Measurements from ENCODE around the gene KYNU. TPM values are rescaled to one million over a fixed set of nuclear protein-coding genes. Genes with fewer than 3 reads are reported as not detected.

Gene KYNU
- total RNA-seq, 1 experiment from 2014 or later: 55.7 TPM

DNA sequence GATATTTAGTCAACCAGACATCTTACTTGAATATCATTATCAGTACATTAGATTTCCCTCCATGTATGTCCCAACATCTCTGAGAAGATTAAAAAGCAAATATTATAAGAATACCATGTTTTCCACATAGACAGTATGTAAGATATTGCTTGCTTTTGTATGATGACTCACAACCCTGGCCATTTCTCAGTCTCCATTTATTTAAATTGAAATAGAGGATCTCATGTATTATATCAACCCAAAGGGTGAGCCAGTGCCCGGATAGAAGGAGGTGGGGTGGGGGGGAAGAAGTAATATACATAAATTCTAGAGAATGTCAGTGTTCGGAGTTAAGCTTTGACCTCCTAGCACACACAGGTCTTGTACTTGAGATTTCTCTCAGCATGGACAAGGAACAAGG is 109.6 kb downstream of the KYNU start:
- Histone ChIP-seq H3K4me2 (no peak overlapping the region), H3K9me2 (ENCODE audit: insufficient read depth) (no peaks in the 10 kb centered on the region), H3K4me1 (replicated peaks; ENCODE audit: insufficient read depth) (peaks cover 11% of the 10 kb centered on the region), H4K20me1 (ENCODE audit: insufficient read depth) (no peaks in the 10 kb centered on the region), H3K27me3 (ENCODE audit: insufficient read depth, low read depth) (no peaks in the 10 kb centered on the region), H3K9me3 (ENCODE audit: insufficient read depth, low read depth) (peaks cover 8% of the 10 kb centered on the region; the same call in 1 of the 2 replicates), H3K36me3 (ENCODE audit: low read depth) (no peaks in the 10 kb centered on the region), H3K27ac (no peak overlapping the region), H3K4me3 (no peak overlapping the region), H3K79me2 (ENCODE audit: low read depth) (no peaks in the 10 kb centered on the region), H2AFZ (no peak overlapping the region), H3F3A (ENCODE audit: insufficient read depth, low read depth) (no peaks in the 10 kb centered on the region)
- intact Hi-C loops (cut with micrococcal nuclease; ENCODE audit: unreplicated experiment): loop anchor here (10.0 kb wide), 1 partner anchor 842 kb away; no protein-coding TSS in a partner anchor
- TF ChIP-seq, protein P1, sequence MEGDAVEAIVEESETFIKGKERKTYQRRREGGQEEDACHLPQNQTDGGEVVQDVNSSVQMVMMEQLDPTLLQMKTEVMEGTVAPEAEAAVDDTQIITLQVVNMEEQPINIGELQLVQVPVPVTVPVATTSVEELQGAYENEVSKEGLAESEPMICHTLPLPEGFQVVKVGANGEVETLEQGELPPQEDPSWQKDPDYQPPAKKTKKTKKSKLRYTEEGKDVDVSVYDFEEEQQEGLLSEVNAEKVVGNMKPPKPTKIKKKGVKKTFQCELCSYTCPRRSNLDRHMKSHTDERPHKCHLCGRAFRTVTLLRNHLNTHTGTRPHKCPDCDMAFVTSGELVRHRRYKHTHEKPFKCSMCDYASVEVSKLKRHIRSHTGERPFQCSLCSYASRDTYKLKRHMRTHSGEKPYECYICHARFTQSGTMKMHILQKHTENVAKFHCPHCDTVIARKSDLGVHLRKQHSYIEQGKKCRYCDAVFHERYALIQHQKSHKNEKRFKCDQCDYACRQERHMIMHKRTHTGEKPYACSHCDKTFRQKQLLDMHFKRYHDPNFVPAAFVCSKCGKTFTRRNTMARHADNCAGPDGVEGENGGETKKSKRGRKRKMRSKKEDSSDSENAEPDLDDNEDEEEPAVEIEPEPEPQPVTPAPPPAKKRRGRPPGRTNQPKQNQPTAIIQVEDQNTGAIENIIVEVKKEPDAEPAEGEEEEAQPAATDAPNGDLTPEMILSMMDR (conservative IDR thresholded peaks at IDR 0.05): no peak
- TF ChIP-seq EZH2 (IDR thresholded peaks at IDR 0.05; ENCODE audit: low read depth): no peak
- ChIA-PET CTCF (no interaction called here), POLR2A (ENCODE audit: unreplicated experiment) (no interaction called here)
- no peak for DNase-seq
- BruUV-seq (replicated peaks): no TSS peak

DNA sequence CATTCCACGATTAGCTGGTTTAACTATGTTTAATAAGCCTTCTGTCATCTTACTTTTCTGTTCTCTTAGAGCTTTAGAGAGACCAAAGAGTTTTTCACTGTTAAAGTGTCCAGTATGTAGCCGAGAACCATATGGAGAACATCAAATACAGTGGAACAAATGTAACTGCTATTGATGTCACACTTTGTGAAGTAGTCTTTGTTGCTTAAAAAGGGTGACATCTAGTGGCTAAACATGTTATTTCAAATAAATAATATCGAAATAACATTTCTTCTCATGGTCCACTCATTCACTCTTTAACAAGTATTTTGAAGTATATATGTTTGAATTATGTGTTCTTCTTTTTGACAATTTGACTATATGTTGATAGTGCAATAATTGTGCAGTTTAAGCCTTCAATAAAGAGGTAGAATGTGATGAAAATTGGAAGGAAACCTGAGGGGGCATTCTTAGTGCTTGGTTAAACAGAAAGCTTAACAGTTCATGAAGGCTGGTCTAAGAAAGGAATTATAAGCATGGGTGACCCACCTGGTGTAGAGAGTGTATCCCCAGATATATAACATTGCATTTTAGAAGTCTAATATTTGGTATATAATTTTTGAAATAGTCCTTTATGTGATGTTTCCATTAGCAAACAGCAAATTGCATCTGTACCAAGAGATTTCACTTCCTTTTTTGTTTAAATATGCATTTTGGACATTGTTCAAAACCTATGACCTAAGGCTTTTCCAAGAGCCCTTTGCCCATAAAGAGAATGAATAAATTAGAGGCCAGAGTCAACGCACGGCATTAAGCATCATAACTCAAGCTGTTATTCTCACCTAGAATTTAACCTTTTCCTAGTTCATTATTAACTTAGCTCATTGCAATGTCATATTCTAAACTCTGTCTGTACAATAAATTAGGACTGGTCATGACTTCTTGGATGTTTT is 112.1 kb downstream of the KYNU start:
- Histone ChIP-seq H4K20me1 (ENCODE audit: insufficient read depth) (no peaks in the 10 kb centered on the region), H3K36me3 (ENCODE audit: low read depth) (no peaks in the 10 kb centered on the region), H3K27me3 (ENCODE audit: insufficient read depth, low read depth) (no peaks in the 10 kb centered on the region), H3K9me3 (ENCODE audit: insufficient read depth, low read depth) (no peaks in the 10 kb centered on the region), H3K4me3 (no peak overlapping the region), H2AFZ (no peak overlapping the region), H3K4me2 (no peak overlapping the region), H3K9me2 (ENCODE audit: insufficient read depth) (no peaks in the 10 kb centered on the region), H3K27ac (no peak overlapping the region), H3K4me1 (replicated peaks; ENCODE audit: insufficient read depth) (peaks cover 11% of the 10 kb centered on the region), H3K79me2 (ENCODE audit: low read depth) (no peaks in the 10 kb centered on the region), H3F3A (ENCODE audit: insufficient read depth, low read depth) (no peaks in the 10 kb centered on the region)
- CTCF ChIA-PET: no interaction called here
- POLR2A ChIA-PET (ENCODE audit: unreplicated experiment): no interaction called here
- no peak for TF ChIP-seq EZH2 (IDR thresholded peaks at IDR 0.05; ENCODE audit: low read depth)
- TF ChIP-seq, protein P1 (conservative IDR thresholded peaks at IDR 0.05): peak; percentile 78
- DNase-seq: peak in 1 of 2 experiments; percentile 48
- intact Hi-C loops (cut with micrococcal nuclease; ENCODE audit: unreplicated experiment): loop anchor here (2.0 to 10.0 kb wide), 2 partner anchors 307 to 845 kb away; no protein-coding TSS in a partner anchor
- BruUV-seq (replicated peaks): no TSS peak

DNA sequence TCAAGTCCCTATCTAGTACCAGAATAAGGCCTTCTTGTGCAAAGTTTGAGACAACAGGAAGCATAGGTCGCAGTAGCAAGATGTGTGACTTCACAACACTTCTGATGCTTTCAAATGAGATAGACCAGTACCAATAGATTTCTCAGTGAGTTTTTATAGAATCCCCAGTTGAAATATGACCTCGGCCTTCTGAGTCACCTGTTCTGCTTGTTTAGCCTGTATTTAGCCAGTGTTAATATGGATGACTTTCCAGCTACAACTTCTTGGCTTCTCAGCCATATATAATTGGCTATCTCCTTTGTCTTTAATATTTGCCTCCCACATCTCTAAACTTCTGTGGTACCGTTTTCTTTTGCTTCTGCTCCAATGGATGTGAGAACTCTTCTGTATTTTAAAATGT is 113.8 kb downstream of the KYNU start:
- peak in 1 of 2 experiments; percentile 46 for DNase-seq
- Histone ChIP-seq H3K36me3 (ENCODE audit: low read depth) (no peaks in the 10 kb centered on the region), H3K4me2 (no peak overlapping the region), H4K20me1 (ENCODE audit: insufficient read depth) (no peaks in the 10 kb centered on the region), H3K9me2 (ENCODE audit: insufficient read depth) (no peaks in the 10 kb centered on the region), H3K4me1 (replicated peaks; ENCODE audit: insufficient read depth) (peaks cover 11% of the 10 kb centered on the region), H3K4me3 (no peak overlapping the region), H3K79me2 (ENCODE audit: low read depth) (no peaks in the 10 kb centered on the region), H3K27me3 (ENCODE audit: insufficient read depth, low read depth) (no peaks in the 10 kb centered on the region), H2AFZ (no peak overlapping the region), H3K27ac (no peak overlapping the region), H3K9me3 (ENCODE audit: insufficient read depth, low read depth) (no peaks in the 10 kb centered on the region), H3F3A (ENCODE audit: insufficient read depth, low read depth) (no peaks in the 10 kb centered on the region)
- TF ChIP-seq, protein P1 (conservative IDR thresholded peaks at IDR 0.05): no peak
- TF ChIP-seq EZH2 (IDR thresholded peaks at IDR 0.05; ENCODE audit: low read depth): no peak
- no TSS peak for BruUV-seq (replicated peaks)
- intact Hi-C loops (cut with micrococcal nuclease; ENCODE audit: unreplicated experiment): no loop called here
- POLR2A ChIA-PET (ENCODE audit: unreplicated experiment): no interaction called here
- CTCF ChIA-PET: no interaction called here

All from PC-9 (cell line).